Stimulated activated CD8-positive, alpha-beta memory T cell treated with anti-CD3 and anti-CD28 coated beads, Interleukin-15, amount 100 ng/mL, for 48 hours (primary cell): ENCODE measurements around the gene MYL3.
"Not testable (repeated sequence)": the region's sequence is repeated elsewhere in the genome, so short reads cannot be mapped to it uniquely, and the experiment has no call there.

Experiments
- DNase-seq, 2 donors: peaks; one replicate each; pipeline ENCODE4 v3.0.0-alpha.2; 2020; ENCODE audit warnings: low read depth in 2 of 2

MYL3 gene

DNA sequence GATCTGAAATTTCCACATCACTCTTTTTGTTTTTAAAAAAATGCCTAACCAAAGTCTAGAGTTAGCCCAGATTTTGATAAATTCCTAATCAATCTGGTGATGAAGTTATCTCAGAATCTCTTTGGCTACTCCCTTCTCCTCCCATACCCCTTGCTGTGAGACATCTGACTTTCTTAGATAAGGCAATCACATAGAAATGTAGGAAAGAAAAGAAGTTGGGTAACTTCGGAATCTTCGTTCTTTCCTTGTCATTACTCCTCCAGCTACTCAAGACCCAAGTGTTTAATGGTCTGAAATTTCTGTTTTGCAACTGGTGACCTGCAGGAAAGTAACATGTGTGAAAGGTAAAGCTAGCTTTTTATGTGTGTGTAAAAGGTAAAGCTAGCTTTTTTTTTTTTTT lies 37.8 kb downstream of the MYL3 start:
- DNase-seq: no peak

DNA sequence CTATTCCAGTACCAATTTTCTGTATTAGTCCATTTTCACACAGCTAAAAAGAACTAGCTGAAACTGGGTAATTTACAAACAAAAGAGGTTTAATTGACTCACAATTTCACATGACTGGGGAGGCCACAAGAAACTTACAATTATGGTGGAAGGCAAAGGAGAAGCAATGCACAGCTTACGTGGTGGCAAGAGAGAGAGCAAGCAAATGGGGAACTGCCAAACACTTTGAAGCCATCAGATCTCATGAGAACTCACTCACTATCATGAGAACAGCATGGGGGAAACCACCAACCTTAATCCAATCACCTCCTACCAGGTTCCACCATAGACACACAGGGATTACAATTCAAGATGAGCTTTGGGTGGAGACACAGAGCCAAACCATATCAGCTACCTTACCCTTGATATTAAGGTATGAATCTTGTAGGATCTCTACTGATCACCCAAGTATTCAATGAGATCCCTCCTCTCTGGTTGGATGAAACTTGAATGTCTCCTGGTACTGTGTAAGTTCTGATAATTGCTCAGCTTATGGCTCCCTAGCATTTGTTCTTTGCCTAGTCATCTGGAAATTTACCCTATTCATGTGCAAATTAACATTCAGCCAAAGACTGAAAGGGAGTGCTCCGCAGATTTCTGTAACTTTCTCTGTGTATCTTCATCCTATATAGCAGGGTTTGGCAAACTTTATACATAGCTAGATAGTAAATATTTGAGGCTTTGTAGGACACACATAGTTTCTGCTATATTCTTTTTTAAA lies 38.9 kb downstream of the MYL3 start:
- DNase-seq: no peak

DNA sequence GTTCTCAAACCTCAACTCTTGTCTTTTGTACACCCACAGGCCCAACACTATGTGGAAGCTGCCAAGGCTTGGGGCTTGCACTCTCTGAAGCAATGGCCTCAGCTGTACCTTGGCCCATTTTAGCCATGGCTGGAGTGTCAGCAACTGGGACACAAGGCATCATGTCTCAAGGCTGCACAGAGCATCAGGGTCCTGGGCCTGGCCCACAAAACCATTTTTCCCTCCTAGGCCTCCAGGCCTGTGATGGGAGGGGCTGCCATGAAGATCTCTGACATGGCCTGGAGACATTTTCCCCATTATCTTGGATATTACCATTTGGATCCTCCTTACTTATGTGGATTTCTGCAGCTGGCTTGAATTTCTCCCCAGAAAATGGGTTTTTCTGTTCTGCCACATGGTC lies 39.9 kb downstream of the MYL3 start:
- DNase-seq: not testable (repeated sequence)

DNA sequence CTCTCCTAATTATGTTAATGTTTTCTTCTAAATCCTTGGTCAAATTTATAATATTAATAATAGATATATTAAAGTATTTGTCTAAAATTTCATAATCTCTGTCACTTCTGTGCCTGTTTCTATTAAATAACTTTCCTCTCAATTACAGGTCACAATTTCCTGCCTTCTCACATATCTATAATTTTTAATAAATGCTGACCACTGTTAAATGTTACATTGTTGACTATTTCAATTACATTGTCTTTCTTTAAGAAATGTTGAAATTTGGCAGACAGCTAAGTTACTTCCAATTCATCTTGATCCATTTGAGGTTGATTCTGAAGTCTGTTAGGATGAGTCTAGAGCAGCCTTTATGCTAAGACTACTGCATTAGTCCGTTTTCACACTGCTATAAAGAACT lies 41.7 kb downstream of the MYL3 start:
- no peak for DNase-seq

DNA sequence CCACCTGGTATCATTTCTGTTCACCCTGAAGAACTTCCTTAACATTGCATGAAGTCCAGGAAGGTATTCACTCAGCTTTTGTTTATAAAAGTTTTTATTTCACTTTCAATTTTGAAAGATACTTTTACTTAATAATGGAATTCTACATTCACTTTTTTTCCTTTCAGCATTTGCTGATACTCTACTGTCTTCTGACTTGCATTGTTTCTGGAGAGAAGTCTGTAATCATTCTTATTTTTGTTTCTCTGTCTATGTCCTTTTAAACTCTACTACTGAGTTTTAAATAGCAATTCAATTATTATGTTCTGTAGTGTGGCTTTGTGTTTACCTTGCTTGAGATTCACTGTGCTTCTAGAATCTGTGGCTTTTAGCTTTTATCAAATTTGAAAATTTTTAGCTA lies 42.4 kb downstream of the MYL3 start:
- DNase-seq: no peak

DNA sequence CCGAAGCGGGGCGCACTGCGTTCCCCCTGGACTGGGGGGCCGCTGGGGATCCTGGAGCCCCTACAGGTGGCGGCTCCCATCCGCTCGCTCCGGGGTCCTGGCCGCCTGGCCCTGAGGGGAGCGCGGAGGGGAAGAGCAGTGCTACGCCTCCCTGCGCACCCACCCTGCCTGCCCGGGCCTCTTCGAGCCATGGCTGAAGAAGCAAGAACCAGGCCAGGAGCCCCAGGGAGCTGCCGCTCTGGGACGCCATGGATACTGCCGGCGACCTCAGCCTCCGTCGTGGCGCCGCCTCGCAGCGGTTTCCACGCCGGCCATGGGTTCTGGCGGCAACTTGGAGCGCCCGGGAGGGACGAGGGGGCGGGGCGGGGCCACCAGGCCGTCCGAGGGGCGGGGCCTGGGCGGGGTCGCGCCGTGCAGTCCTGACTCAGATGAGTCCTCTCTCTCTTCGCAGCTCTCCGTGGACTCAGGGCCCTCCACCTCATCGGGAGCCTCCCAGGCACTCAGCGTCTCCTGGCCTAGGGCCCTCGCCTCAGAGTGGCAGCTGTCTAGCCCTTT lies 50.9 kb downstream of the MYL3 start:
- DNase-seq: peak; percentile 61 to 65

DNA sequence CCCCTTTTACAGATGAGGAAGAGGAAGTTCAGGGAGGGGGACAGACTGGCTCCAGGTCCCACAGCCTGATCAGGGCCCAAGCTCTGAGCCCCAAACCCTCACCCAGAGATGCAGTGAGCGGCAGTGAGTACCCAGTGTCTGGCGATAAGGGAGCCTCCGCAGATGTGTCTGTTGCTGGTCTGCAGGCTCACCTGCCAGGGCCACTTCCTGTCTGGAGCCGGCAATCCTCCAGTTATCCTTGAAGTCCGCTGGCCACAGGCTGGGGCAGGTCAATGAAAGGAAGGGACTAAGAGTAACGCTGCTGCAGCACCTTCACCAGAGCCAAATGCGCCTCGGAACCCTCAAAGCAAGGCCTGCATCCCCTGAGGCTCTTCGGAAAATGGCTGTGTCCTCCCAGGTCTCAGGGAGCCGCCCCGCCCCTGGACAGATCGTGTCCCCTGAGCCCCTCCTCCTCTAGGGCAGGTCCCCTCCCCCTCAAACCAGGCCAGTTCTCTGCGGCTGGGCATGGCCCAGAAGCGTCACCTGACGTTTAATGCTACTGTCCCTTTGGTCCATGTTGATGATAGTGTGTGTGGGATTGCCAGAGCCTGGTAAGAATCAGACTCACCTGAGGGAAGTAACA lies 51.5 kb downstream of the MYL3 start:
- DNase-seq: no peak

DNA sequence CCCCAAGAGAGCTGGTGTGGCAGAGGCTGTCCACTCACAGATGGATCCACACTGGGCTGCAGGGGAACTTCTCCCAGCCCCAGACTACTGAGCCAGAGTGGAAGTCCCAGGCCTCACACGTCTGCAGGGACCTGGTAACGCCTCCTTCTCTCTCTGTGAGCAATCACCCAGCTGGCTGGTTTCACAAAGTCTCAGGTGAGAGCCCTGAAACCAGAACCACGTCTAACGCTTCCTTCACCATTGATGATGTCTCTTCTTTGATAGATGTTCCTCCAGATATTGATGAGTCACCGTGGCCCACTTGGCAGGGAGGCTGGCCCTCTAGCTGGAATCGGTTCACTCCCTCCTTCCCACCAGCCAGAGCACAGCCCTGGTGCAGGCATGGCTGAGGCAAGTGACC lies 54.5 kb downstream of the MYL3 start:
- DNase-seq: peak in 1 of 2 donors; percentile 10
